HepG2 (cell line): Measurements from ENCODE around the gene PRSS48. TPM values are rescaled to one million over a fixed set of nuclear protein-coding genes. Genes with fewer than 3 reads are reported as not detected.
A peak's percentile ranks its signal among the peaks of the same experiment; 100 is the strongest.

ENCODE experiments used
- ATAC-seq: fragments of 200-7000 bp; cut with Tn5 transposase; 3 replicates; pipeline ENCODE4 v1.9.1; 2020; ENCODE audit warnings: mild to moderate bottlenecking, moderate library complexity
- BruUV-seq: library from RNA; stranded (reverse); fragments of 400-500 nt; replicated peaks from 2 replicates; lab custom pipeline; 2021; lab: Mats Ljungman, UMichigan
- CTCF ChIA-PET: fragments of 300-600 bp; formaldehyde crosslinking; extraction: SDS; loops from one replicate; lab custom pipeline; 2021; ENCODE audit warnings: low total read pairs, inconsistent platforms, low intra/inter-chr PET ratio; lab: Yijun Ruan, JAX
- POLR2A ChIA-PET: fragments of 350-600 bp; sonication (Branson Sonifier 250); formaldehyde crosslinking; loops from one replicate; lab custom pipeline; 2020; ENCODE audit warnings: antibody characterized with exemption, inconsistent platforms; lab: Yijun Ruan, JAX
- DNase-seq: peaks from one replicate; pipeline ENCODE4 v3.0.0-alpha.2; 2015; ENCODE audit warnings: low spot score
- FAIRE-seq: peaks from 3 replicates; lab custom pipeline; 2011; peaks lifted over from hg19 to GRCh38; lab: Jason Lieb, UNC
- H2AFZ ChIP-seq: one replicate; pipeline ENCODE4 v1.6.1; 2011; ENCODE audit warnings: low read length, inconsistent platforms
- H3K27ac ChIP-seq: fragments of 300-600 bp; 3 replicates; pipeline ENCODE4 v1.8.0; 2011; ENCODE audit warnings: mixed run types, mild to moderate bottlenecking, mixed read lengths, low read length, inconsistent platforms; ENCODE audit not compliant: insufficient read depth; ENCODE audit errors: extremely low read length
- H3K27me3 ChIP-seq, 2 experiments: fragments of 200-600 bp in 1 of 2; 2 replicates in 1 of 2; 3 replicates in 1 of 2; pipeline versions ENCODE4 v1.6.0 to v1.8.0; 2011; ENCODE audit warnings: low read length in 2 of 2, mild to moderate bottlenecking in 2 of 2, moderate library complexity in 2 of 2, inconsistent platforms in 1 of 2; ENCODE audit not compliant: insufficient read depth in 2 of 2, control insufficient read depth in 1 of 2
- H3K36me3 ChIP-seq, 2 experiments: fragments of 200-600 bp in 1 of 2; replicated peaks in 1 of 2; 2 replicates in 1 of 2; 3 replicates in 1 of 2; pipeline versions ENCODE4 v1.5.1 to v1.8.0; 2011; ENCODE audit warnings: low read length in 2 of 2, inconsistent platforms in 1 of 2; ENCODE audit not compliant: insufficient read depth in 2 of 2, control insufficient read depth in 1 of 2
- H3K4me1 ChIP-seq: 2 replicates; pipeline ENCODE4 v1.5.1; 2012; ENCODE audit warnings: low read length, inconsistent platforms; ENCODE audit not compliant: insufficient read depth
- H3K4me2 ChIP-seq: 2 replicates; pipeline ENCODE4 v1.6.0; 2011; ENCODE audit warnings: low read depth, low read length, inconsistent platforms
- H3K4me3 ChIP-seq, 3 experiments: fragments of 200-600 bp in 1 of 3; sonication (generic), shearing (Covaris generic) in 1 of 3; replicated peaks in 1 of 3; 2 replicates each; pipeline ENCODE4 v1.5.1; 2011 to 2016; ENCODE audit warnings: low read length in 3 of 3, inconsistent platforms in 2 of 3, low read depth in 2 of 3, mild to moderate bottlenecking in 2 of 3, control low read depth in 1 of 3, mixed read lengths in 1 of 3; ENCODE audit not compliant: insufficient read depth in 1 of 3
- H3K79me2 ChIP-seq: one replicate; pipeline ENCODE4 v1.6.1; 2011; ENCODE audit warnings: low read length, inconsistent platforms; ENCODE audit not compliant: insufficient read depth
- H3K9ac ChIP-seq: 2 replicates; pipeline ENCODE4 v1.6.0; 2011; ENCODE audit warnings: mild to moderate bottlenecking, low read depth, low read length, inconsistent platforms; ENCODE audit not compliant: insufficient read depth
- H3K9me3 ChIP-seq: 2 replicates; pipeline ENCODE4 v1.5.1; 2012; ENCODE audit warnings: mild to moderate bottlenecking, low read length
- H4K20me1 ChIP-seq: 2 replicates; pipeline ENCODE4 v1.6.0; 2011; ENCODE audit warnings: inconsistent platforms, mild to moderate bottlenecking, low read length, moderate library complexity; ENCODE audit not compliant: insufficient read depth
- FOSL1 ChIP-seq: sonication (generic); formaldehyde crosslinking; IDR thresholded peaks from 2 replicates; pipeline ENCODE4 v1.9.0; 2021; ENCODE audit warnings: missing genetic modification reagents, borderline replicate concordance
- HNF4G ChIP-seq, 2 experiments: sonication (generic) in 1 of 2; formaldehyde crosslinking in 1 of 2; IDR thresholded peaks; 2 replicates each; pipeline versions ENCODE4 v1.4.0 to v1.6.1; 2011 to 2020; ENCODE audit warnings: borderline replicate concordance in 2 of 2, low read depth in 2 of 2, mild to moderate bottlenecking in 2 of 2, low read length in 1 of 2, missing genetic modification reagents in 1 of 2, moderate library complexity in 1 of 2
- HOXD1 ChIP-seq: sonication (generic); formaldehyde crosslinking; IDR thresholded peaks from 2 replicates; pipeline ENCODE4 v1.5.0; 2020; ENCODE audit warnings: missing genetic modification reagents
- SMARCC2 ChIP-seq: fragments of 450-650 bp; IDR thresholded peaks from 2 replicates; pipeline ENCODE4 v1.6.1; 2017; ENCODE audit warnings: antibody characterized with exemption, mild to moderate bottlenecking
- ZFP36L2 ChIP-seq: sonication (generic); formaldehyde crosslinking; IDR thresholded peaks from 2 replicates; pipeline ENCODE4 v1.4.0; 2020; ENCODE audit warnings: missing genetic modification reagents
- ZFYVE20 ChIP-seq: sonication (generic); formaldehyde crosslinking; IDR thresholded peaks from 2 replicates; pipeline ENCODE4 v1.8.0; 2023; ENCODE audit warnings: low read depth, mild to moderate bottlenecking, moderate library complexity, missing genetic modification reagents, borderline replicate concordance
- ZNF282 ChIP-seq: fragments of 450-650 bp; IDR thresholded peaks from 2 replicates; pipeline ENCODE4 v1.6.1; 2018; ENCODE audit not compliant: partially characterized antibody
- WGBS: methylation state at CpG from one replicate; pipeline ENCODE4 v1.1.6; 2017; ENCODE audit warnings: low lambda C conversion rate; 5-methylcytosine and 5-hydroxymethylcytosine counted together
- in situ Hi-C: cut with HindIII; loops from 2 replicates; pipeline ENCODE4 v1.10.0; 2017; ENCODE audit warnings: low pct_unique_long_range_greater_than_20kb; ENCODE audit not compliant: extremely low pct_ligation_motif_present
- intact Hi-C: fragments of 100-400 bp; cut with micrococcal nuclease; formaldehyde crosslinking; loops from one replicate; pipeline ENCODE4 v1.10.0; 2022; ENCODE audit not compliant: unreplicated experiment
- polyA plus RNA-seq, 8 experiments: library from polyadenylated mRNA; depleted of rRNA in 3 of 8; stranded (reverse) in 7 of 8; unstranded in 1 of 8; fragments of >200 nt; fragmentation: Illumina TruSeq in 4 of 8; extraction: Trizol in 4 of 8; gene quantifications; 2 replicates each; pipeline versions ENCODE4 v1.2.1 to v1.2.3, GENCODE V29; 2011 to 2016; ENCODE audit warnings: low read depth in 4 of 8, missing spikeins in 1 of 8, mixed read lengths in 1 of 8; ENCODE audit not compliant: insufficient read depth in 1 of 8
- total RNA-seq, 5 experiments: library from RNA; depleted of rRNA; stranded (reverse); fragments of >200 nt; fragmentation: Illumina TruSeq; extraction: Trizol; gene quantifications; 2 replicates each; pipeline ENCODE4 v1.2.3, GENCODE V29; 2016; ENCODE audit warnings: low read depth in 1 of 5
- TF ChIP-seq, protein P1 (sequence below): sonication (generic); formaldehyde crosslinking; IDR thresholded peaks from 2 replicates; pipeline ENCODE4 v1.4.0; 2020; ENCODE audit warnings: missing genetic modification reagents
- TF ChIP-seq, protein P2 (sequence below): IDR thresholded peaks from 2 replicates; pipeline ENCODE4 v1.6.1; 2016; ENCODE audit warnings: low read depth

PRSS48 gene
- total and polyA plus RNA-seq, 2 of the 13 experiments (the other 11 are each of a cell fraction or from before 2014, with no cell fraction given), result not detected

DNA sequence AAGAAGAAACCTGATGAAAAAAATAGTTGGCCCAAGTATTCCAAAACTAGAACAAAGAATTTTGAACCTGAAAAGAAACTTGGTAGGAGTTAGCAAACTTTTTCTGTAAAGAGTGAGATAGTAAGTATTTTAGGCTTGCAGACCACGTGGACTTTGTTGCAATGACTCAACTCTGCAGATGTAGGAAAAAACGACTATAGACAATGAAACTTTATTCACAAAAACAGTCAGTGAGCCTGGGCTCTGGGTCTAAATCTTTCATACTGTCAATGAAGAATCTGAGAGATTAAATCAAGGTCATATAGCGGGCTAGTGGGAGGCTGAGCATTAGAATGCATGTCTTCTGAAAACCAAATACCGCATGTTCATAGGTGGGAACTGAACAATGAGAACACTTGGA lies 25.5 kb downstream of the PRSS48 start:
- BruUV-seq, result no TSS peak
- H3K36me3 ChIP-seq, result peaks cover 1 to 3% of the 10 kb centered on the region in 2 experiments; a peak in 2 of 5 replicates
- H2AFZ ChIP-seq, result no peak overlapping the region
- H3K9ac ChIP-seq, result no peak overlapping the region
- H3K9me3 ChIP-seq, result no peaks in the 10 kb centered on the region
- peak overlapping the region; percentile 21 for H3K27ac ChIP-seq
- WGBS, result 62% methylated on average over 4 of the region's 4 CpGs
- in situ Hi-C loops (no loop called here), intact Hi-C loops (no loop called here)
- ChIA-PET POLR2A (interaction anchor here (2.3 kb wide), 1 partner anchor 23 kb away, joined by 12 read pairs; the partner anchor contains the start of gene SH3D19), CTCF (no interaction called here)
- H3K4me1 ChIP-seq, result peaks cover 48% of the 10 kb centered on the region
- H4K20me1 ChIP-seq, result peaks cover 85% of the 10 kb centered on the region
- no peak overlapping the region for H3K4me2 ChIP-seq
- H3K4me3 ChIP-seq, result no peak overlapping the region
- peak; percentile 66 for DNase-seq
- no peak for FAIRE-seq
- no peak; the same call in 2 of the 3 replicates for ATAC-seq
- H3K79me2 ChIP-seq, result peaks cover 90% of the 10 kb centered on the region
- no peaks in the 10 kb centered on the region for H3K27me3 ChIP-seq
- TF ChIP-seq, protein P1, sequence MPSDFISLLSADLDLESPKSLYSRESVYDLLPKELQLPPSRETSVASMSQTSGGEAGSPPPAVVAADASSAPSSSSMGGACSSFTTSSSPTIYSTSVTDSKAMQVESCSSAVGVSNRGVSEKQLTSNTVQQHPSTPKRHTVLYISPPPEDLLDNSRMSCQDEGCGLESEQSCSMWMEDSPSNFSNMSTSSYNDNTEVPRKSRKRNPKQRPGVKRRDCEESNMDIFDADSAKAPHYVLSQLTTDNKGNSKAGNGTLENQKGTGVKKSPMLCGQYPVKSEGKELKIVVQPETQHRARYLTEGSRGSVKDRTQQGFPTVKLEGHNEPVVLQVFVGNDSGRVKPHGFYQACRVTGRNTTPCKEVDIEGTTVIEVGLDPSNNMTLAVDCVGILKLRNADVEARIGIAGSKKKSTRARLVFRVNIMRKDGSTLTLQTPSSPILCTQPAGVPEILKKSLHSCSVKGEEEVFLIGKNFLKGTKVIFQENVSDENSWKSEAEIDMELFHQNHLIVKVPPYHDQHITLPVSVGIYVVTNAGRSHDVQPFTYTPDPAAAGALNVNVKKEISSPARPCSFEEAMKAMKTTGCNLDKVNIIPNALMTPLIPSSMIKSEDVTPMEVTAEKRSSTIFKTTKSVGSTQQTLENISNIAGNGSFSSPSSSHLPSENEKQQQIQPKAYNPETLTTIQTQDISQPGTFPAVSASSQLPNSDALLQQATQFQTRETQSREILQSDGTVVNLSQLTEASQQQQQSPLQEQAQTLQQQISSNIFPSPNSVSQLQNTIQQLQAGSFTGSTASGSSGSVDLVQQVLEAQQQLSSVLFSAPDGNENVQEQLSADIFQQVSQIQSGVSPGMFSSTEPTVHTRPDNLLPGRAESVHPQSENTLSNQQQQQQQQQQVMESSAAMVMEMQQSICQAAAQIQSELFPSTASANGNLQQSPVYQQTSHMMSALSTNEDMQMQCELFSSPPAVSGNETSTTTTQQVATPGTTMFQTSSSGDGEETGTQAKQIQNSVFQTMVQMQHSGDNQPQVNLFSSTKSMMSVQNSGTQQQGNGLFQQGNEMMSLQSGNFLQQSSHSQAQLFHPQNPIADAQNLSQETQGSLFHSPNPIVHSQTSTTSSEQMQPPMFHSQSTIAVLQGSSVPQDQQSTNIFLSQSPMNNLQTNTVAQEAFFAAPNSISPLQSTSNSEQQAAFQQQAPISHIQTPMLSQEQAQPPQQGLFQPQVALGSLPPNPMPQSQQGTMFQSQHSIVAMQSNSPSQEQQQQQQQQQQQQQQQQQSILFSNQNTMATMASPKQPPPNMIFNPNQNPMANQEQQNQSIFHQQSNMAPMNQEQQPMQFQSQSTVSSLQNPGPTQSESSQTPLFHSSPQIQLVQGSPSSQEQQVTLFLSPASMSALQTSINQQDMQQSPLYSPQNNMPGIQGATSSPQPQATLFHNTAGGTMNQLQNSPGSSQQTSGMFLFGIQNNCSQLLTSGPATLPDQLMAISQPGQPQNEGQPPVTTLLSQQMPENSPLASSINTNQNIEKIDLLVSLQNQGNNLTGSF (CRISPR knock-in tag), result no peak
- 0 out of 2 replicates have a peak, but pooled peaks have one; percentile 12 for TF ChIP-seq HNF4G (IDR thresholded peaks at IDR 0.05; ENCODE audit: borderline replicate concordance, low read depth, low read length)
- TF ChIP-seq HNF4G (CRISPR knock-in tag; IDR thresholded peaks at IDR 0.05; ENCODE audit: borderline replicate concordance, low read depth), result no peak
- no peak for TF ChIP-seq FOSL1 (CRISPR knock-in tag)
- TF ChIP-seq, protein P2, sequence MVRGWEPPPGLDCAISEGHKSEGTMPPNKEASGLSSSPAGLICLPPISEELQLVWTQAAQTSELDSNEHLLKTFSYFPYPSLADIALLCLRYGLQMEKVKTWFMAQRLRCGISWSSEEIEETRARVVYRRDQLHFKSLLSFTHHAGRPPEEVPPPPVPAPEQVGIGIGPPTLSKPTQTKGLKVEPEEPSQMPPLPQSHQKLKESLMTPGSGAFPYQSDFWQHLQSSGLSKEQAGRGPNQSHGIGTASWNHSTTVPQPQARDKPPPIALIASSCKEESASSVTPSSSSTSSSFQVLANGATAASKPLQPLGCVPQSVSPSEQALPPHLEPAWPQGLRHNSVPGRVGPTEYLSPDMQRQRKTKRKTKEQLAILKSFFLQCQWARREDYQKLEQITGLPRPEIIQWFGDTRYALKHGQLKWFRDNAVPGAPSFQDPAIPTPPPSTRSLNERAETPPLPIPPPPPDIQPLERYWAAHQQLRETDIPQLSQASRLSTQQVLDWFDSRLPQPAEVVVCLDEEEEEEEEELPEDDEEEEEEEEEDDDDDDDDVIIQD, result peak; percentile 49; the same call in 1 of the 2 replicates
- TF ChIP-seq SMARCC2, result no peak
- no peak for TF ChIP-seq HOXD1 (CRISPR knock-in tag)
- TF ChIP-seq ZNF282, result no peak
- TF ChIP-seq ZFYVE20 (CRISPR knock-in tag), result no peak
- no peak for TF ChIP-seq ZFP36L2
